HG03439 (cell line): ENCODE data around the gene RPN1.
"Not testable (repeated sequence)": the region's sequence is repeated elsewhere in the genome, so short reads cannot be mapped to it uniquely, and the experiment has no call there.

ENCODE experiments used
- ATAC-seq: cut with Tn5 transposase; IDR thresholded peaks from one replicate; pipeline ENCODE4 v1.9.1; 2021; ENCODE audit warnings: mild to moderate bottlenecking, moderate library complexity; ENCODE audit not compliant: unreplicated experiment

RPN1 gene

DNA sequence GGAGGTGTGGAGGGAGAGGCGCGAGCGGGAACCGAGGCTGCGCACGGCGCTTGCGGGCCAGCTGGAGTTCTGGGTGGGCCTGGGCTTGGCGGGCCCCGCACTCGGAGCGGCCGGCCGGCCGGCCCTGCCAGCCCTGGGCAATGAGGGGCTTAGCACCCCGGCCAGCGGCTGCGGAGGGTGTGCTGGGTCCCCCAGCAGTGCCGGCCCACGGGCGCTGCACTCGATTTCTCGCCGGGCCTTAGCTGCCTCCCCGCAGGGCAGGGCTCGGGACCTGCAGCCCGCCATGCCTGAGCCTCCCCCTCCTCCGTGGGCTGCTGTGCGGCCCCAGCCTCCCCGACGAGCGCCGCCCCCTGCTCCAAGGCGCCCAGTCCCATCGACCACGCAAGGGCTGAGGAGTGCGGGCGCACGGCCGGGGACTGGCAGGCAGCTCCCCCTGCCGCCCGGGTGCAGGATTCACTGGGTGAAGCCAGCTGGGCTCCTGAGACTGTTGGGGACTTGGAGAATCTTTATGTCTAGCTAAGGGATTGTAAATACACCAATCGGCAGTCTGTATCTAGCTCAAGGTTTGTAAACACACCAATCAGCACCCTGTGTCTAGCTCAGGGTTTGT is 2.9 kb upstream of the RPN1 start:
- not testable (repeated sequence) for ATAC-seq

DNA sequence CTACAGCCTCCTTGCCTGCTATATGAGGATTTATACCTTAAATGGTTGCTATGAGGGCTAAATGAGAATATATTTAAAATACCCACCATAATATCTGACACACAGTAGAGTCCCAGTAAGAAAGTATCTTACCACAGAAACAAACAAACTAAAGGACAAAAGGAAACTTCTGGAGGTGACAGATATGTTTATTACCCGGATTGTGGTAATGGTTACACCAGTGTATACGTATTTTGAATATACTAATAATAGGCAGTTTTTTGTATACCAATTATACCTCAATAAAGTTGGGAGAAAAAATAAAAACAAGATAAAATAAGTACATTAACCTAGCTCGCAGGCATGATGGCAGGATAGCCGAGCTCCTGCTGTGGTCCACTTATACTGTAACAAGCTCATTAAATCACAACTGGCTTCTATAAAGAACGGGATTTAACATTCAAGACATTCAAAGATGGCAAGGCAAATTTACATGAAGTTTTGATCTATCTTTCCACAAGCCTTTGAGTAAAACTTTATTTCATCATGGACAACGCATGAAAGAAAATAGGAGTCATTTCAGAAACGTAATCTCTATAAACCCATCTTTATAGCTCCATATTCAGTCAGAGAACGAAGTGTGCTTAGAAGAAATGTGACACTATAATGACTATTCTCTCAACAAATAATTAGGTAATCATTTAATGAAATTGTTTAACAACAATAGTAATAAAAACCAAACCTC is 1.5 kb downstream of the RPN1 start:
- ATAC-seq = no peak

DNA sequence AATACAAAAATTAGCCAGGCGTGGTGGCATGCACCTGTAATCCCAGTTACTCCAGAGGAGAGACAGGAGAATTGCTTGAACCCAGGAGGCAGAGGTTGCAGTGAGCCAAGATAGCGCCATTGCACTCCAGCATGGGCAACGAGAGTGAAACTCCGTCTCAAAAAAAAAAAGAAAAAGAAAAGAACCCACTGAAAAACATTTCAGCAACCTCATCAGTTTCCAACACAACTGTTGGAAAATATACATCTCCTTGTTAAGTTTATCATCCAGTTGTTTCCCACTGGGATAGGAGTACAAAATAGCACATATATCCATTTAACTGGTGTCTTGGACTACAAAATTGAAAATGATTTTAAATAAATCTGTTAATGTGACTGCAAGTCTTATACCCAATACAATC is 2.2 kb downstream of the RPN1 start:
- no peak for ATAC-seq

DNA sequence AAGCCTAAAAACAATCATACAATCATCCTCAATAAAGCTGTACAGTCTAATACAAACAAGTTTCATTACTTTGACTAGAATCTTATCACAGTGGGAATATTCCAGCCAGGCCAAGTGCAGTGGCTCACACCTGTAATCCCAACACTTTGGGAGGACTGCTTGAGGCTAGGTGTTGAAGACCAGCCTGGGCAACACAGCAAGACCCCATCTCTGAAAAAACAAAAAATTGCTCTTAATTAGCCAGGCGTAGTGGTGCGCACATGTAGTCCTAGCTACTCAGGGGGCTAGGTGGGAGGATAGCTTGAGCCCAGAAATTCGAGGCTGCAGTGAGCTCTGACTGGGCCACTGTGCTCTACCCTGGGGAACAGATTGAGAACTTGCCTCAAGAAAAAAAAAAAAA is 3.3 kb downstream of the RPN1 start:
- no peak for ATAC-seq

DNA sequence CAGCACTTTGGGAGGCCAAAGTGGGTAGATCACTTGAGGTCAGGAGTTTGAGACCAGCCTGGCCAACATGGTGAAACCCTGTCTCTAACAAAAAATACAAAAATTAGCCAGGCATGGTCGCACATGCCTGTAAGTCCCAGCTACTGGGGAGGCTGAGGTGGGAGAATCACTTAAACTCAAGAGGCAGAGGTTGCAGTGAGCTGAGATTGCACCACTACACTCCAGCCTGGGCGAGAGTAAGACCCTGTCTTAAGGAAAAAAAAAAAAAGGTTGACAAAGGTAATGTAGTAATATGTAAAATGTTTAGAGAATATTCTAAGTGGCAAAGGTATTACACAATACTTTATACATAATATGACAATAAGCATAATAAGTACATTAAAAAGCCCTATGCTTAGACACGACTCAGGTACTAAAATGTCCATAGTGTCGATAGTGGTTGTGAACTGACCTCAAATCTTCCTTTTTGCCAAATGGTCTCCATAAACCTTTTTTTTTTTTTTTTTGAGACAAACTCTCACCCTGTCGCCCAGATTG is 16.5 kb downstream of the RPN1 start:
- ATAC-seq = no peak

DNA sequence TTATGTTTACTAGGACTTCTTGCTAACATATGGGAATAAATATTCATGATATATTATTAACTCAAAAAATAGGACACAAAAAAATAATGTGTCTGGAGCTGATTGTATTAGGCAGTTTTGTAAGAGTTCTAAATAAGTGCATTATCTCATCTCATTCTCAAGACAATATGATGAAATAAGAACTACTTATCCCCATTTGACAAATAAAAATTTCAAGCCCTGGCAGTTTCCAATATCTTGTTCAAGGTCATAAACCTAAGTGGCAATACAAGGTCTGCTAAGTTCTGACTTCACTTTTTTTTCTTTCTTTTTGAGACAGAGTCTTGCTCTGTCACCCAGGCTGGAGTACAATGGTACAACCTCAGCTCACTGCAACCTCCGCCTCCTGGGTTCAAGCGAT is 18.3 kb downstream of the RPN1 start:
- ATAC-seq = no peak

DNA sequence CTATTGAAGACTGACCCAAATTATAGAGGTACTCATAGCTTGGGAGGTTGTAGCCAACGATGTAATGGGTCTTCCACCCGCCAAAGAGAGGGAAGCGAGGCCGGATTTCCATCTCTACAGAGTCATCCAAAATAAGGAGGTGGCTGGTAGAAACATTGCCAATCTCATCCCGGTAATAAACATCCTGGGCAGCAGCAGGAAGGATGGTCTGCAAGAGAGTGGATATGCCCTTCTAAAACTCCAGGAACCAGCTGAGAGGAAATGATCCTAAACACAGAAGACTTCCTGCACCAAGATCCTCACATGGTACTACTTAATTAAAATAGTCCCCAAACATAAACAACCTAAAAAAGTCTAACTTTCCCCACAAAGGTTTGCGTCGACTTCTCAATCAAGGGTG is 20.7 kb downstream of the RPN1 start:
- no peak for ATAC-seq

DNA sequence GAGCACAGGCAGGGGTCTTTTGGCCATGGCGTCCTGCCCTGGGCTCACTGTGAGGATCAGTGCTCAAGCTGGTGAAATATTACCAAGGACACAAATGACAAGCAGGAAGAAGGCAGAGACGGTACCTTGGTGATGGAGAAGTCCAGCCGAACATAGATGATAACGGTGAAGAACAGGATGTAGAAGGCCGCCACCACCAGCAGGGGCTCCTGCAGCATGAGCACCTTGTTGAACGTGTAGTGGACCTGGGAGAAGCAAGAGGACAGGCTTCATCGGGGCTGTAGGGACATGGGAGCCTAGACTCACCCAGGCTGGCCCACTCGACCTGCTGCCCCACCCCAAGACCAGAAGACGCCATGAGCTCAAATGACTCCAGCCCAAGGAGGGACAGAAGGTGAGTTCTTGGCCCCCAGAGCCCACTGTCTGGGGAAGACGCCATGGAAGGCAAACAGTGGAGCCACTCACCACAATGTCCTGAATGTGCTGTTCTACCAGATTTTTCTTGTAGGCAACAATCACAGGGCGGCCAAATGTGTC is 25.1 kb downstream of the RPN1 start:
- ATAC-seq = no peak

DNA sequence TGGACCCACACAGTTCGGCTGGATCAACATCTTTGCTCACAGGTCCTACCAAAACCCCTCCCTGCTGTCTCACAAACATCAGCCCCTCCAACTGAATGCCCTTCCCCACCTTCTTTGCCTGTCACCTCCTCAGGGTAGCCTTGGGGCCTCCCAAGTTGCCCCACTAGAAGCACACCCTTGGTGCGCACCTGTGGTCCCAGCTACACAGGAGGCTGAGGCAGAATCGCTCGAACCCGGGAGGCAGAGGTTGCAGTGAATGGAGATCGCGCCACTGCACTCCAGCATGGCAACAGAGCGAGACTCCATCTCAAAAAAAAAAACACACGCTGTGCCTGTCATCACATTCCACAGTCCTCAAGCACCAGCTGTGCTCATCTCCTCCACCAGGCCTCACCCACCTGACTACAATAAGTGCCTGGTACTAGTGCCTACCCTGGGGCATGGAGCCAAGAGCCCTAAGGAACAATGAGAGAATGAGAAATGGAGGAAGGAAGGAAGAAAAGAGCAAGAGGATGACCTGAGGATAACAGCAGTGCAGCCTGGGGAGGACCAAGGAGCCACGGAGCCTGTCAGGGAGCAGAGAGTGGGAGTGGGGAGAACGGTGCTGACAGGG is 26.0 kb downstream of the RPN1 start:
- no peak for ATAC-seq

DNA sequence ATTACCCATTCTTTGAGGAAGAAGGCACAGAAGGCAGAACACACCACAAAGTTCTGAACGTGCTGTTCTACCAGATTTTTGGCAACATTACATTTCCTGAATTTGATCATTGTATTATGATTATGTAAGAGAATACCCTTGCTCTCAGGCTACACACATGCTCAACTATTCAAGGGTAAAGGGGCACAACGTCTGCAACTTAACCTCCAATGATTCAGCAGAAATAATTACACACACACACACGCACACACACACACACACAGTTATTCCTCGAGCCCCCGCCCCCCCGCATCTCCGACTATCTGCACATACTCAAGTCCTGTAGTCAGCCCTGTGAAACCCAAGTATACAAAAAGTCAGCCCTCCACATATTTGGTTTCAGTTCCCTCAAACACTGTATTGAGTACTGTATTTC is 26.8 kb downstream of the RPN1 start:
- ATAC-seq = no peak

DNA sequence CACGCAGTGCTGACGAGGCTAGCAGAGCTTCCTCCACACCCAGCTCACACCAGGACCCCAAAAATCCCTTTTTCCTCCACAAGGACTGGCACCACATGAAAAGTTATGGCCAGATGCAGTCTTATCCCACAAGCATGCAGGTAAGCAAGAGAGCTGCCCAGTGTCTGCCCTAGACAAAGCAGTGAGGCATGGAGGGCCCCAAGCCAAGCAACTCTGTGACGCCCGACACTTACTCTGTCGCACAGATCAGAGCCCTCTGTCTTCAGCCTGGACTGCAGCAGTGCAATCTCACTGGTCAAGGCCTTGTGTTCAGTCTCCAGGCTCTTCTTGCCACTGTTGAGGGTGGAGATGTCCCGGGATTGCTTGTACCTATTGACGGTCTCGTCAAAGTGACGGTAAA is 28.7 kb downstream of the RPN1 start:
- no peak for ATAC-seq

DNA sequence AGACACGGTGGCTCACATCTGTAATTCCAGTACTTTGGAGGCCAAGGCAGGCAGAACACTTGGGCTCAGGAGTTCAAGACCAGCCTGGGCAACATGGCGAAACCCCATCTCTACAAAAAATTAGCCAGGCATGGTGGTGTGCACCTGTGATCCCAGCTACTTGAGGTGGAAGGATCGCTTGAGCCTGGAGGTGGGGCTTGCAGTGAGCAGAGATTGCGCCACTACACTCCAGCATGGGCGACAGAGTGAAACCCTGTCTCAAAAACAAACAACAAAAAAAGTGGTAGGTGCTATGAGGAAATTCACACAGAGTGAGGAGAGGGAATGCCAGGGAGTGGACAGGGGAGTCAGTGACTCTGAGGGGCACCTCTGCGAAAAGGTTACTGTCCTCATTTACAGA is 29.4 kb downstream of the RPN1 start:
- ATAC-seq = no peak

DNA sequence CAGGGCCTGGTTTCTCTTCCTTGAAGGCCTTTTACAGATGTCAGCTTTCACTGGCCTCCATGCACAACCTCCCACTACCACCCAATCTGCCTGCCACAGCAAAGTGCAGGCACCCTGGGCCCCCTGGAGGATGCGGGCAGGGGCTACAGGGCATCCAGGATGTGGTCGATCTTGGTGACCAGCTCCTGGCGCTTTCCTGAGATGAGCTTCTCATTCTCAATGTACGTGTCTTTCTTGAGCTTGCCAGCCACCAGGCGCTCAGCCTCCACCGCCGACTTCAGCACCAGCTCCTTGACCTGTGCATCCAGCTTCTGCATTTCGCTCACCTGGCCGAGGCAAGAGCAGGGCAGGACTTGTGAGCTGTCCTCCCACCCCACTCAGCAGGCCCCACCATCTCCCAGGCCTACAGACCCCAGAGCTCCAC is 30.3 kb downstream of the RPN1 start:
- ATAC-seq = no peak

DNA sequence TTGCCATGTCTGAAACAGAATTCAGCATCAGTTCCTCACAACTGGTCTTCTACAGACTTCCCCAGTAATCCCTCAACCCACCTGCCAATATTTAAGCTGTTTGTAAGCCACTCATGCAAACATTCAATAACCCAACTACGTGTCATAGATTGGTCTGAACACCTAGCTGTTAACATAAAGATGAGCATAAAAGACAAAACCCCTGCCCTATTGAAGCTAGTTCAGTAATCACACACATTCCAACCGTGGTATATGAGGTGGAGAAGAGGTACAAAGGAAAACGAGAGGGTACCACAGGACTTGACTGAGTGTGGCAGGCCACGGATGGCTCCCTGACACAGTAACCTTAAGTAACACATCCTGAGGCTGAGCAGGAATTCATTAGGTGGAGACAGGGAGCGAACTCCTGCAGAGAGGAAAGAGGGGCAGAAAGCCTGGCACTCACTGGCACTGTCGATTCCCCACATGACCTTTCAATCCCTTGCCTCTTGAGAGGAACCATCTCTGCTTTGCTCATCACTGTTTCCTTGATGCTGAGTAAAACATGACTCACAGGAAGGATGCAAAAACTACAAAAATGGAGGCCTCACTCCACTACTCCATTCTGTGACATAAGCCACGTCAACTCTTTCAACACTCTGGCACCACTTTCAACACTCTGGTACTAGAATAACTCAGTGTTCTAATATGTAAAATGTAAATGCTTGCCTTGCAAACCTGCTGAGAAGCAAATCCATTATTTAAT is 31.3 kb downstream of the RPN1 start:
- no peak for ATAC-seq

DNA sequence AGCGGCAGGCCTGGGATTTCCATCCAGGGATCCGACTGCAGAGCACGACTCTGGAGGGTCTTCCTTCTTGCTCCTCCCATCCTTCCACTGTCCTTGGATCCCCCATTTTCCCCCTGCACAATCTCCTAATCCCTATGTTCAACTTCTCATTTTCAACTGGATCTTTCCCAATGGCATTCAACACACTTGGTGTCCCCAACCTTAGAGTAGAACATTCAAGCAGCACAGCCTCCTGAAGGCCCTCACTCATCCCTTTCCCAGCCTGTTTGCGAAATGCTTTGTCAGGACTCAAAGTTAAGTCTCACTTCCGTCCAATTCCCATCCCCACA is 32.3 kb downstream of the RPN1 start:
- no peak for ATAC-seq

DNA sequence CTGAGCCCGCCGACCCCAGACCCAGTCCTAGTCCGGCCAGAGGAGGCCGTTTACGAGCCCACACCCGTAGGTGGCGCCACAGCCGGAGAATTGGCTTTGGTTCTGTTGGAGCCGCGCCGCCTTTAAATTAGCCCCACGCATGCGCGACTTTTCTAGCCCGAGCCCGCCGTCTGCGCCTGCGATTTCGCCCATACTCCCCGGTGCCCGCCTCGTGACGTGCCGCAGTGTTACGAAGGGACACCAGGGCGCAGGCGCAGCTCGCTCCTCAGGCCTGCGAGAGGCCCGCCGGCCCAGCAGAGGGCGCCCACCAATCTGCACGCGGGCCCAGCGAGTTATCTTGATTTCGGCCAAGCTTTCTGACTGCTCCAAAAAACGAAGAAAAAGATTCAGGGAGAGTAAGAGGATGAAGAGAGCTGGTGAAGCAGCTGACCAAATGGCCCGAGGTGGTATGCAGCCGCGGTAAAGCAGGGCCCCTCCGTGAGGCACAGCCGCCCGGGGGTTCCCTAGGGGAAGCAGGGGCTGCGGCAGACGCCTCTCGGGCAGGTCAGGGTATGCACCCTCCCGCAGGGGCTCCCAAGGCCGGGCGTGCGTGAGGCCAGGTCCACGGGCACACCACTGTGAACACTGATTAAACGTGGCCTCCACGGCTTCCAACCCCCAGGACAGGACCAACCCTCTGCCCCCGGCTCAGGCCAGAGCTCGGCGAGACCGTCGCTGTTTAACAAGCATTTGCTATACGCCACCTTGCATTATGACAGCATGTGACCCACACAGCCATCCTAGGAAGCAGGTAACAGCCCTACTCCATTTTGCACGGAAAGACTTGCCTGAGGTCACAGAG is 32.8 kb downstream of the RPN1 start:
- peak; percentile 80 for ATAC-seq

DNA sequence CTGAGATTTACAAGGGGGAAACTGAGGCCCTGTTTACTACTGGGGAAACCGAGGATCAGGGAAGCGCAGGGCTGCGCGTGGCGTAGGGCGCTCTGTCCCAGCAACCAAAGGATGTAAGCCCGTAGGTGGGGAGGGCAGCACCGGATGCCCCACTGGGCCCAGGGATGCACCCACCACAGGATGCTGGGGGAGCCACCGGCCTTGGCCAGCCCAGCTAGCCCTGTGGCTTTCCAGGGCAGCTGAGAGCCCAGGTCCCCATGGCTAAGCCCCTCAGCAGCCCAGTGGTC is 33.4 kb downstream of the RPN1 start:
- no peak for ATAC-seq

DNA sequence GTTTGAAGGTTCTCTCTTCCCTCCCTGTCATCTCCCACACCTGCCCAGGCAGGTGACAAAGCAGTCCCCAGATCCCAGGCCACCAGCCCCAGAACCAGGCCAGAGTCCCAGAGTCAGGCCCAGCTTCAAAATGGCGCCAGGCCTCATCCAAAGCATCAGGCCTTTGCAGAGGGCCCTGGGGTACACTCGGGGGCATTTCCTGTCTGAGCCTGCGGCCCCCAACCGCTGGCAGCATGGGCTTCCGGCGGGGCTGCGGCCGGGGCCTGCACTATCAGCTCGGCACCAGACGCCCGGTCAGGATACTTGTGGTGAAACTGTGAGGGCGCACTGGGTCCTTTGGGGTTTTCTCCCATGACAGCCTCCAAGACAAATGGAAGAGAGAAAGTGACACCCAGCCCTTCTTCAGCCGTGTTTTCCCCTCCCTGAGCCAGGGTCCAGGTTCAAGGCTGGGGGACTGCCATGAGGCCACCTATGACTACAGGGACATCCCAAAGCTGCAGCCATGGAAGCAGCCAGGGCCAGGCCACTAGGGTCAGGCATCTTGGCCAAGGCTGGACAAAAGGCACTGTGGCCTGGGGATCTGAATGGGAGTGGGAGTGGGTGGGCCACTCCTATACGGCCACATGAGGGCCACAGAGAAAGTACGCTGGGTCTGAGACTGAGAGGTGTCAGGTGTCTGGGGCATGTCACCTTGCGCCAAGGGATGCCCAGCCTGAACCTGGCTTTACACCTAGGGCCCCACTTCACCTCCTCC is 33.9 kb downstream of the RPN1 start:
- ATAC-seq = no peak

DNA sequence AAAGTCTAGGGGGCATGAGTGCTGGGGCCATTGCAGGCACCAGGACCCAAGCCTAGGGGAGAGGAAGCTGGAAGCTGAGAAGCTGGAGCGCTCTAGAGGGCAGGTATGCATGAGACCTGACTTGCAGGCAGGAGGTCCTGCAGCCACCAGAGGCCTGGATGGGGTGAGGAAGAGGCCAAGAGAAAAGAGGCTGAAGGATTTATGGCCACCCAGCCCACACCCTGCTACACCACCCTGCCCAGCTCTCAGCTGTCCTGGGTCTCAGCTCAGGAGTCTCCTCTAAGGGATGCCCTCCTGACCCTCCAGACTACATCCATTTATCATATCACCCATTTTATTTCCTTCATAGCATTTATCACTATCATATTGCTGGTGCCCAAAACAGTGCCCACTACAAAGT is 36.5 kb downstream of the RPN1 start:
- no peak for ATAC-seq
